ENCODE results near the gene HBS1L.

HBS1L gene

GRCh38 chr6:135013211-135013610 lies 41.4 kb downstream of the HBS1L start:
- no peak overlapping the region for H3K4me2 ChIP-seq (ENCODE audit: low read length)
- H3K9ac ChIP-seq (ENCODE audit: low read depth, low read length), result no peak overlapping the region
- peaks cover 19% of the 10 kb centered on the region for H3K4me1 ChIP-seq (ENCODE audit: control insufficient read depth, insufficient read depth, low read length)

DNA sequence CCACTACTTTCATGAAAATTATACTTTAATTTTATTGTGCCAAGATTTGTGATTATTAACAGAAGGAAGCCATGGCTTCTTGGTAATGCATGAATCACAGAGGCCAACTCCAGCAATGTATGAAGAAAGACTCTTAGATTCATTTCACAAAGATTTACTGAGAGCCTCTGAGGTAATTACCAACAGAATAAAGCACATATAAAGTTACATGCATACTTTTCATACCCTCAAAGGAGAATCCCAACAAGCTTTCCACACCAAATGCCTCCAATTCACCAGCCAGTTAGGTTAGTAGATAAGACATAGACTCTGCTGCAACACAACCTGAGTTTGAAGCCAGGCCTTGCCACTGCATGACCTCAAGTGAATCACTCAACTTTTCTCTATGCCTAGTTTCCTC lies 41.9 kb downstream of the HBS1L start:
- Histone ChIP-seq H3K9me3 (replicated peaks; ENCODE audit: low read length) (no peaks in the 10 kb centered on the region), H3K4me3 (ENCODE audit: low read length) (no peak overlapping the region), H3K4me1 (ENCODE audit: control insufficient read depth, insufficient read depth, low read length) (peaks cover 19% of the 10 kb centered on the region), H3K9ac (ENCODE audit: low read depth, low read length) (no peak overlapping the region), H3K27me3 (ENCODE audit: control insufficient read depth, insufficient read depth, low read length) (no peaks in the 10 kb centered on the region), H3K4me2 (ENCODE audit: low read length) (no peak overlapping the region), H3K36me3 (ENCODE audit: insufficient read depth, low read length) (peaks cover 3% of the 10 kb centered on the region)

More at GRCh38 chr6:135013211-135013610, 41.4 kb downstream of the HBS1L start:
- Histone ChIP-seq H3K36me3 (ENCODE audit: insufficient read depth, low read length) (peaks cover 3% of the 10 kb centered on the region), H3K9me3 (replicated peaks; ENCODE audit: low read length) (no peaks in the 10 kb centered on the region), H3K27me3 (ENCODE audit: control insufficient read depth, insufficient read depth, low read length) (no peaks in the 10 kb centered on the region), H3K4me3 (ENCODE audit: low read length) (no peak overlapping the region)

GRCh38 chr6:135012349-135012748 lies 42.3 kb downstream of the HBS1L start:
- H3K9ac ChIP-seq (ENCODE audit: low read depth, low read length), result no peak overlapping the region

DNA sequence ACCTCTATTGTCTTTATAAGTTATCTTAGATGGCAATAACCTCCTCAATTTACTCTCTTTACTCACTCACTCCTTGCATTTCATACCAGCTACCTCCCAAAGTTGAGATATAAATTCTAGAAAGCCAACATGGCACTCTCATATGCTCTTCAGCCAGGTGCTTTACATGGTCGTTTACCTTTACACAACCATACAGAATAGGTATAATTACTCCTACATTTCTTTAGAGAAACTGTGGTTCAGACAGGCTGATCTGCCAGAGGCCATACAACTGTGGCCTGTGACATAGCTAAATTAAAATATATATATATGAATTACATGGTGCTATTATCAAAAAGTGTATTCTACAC lies 45.7 kb downstream of the HBS1L start:
- no peak overlapping the region for H3K9ac ChIP-seq (ENCODE audit: low read depth, low read length)
- peaks cover 12% of the 10 kb centered on the region for H3K4me1 ChIP-seq (ENCODE audit: control insufficient read depth, insufficient read depth, low read length)
- no peaks in the 10 kb centered on the region for H3K9me3 ChIP-seq (replicated peaks; ENCODE audit: low read length)
- no peak overlapping the region for H3K4me2 ChIP-seq (ENCODE audit: low read length)
- no peak overlapping the region for H3K4me3 ChIP-seq (ENCODE audit: low read length)
- H3K36me3 ChIP-seq (ENCODE audit: insufficient read depth, low read length), result no peaks in the 10 kb centered on the region
- H3K27me3 ChIP-seq (ENCODE audit: control insufficient read depth, insufficient read depth, low read length), result no peaks in the 10 kb centered on the region

More at GRCh38 chr6:135012349-135012748, 42.3 kb downstream of the HBS1L start:
- Histone ChIP-seq H3K27me3 (ENCODE audit: control insufficient read depth, insufficient read depth, low read length) (no peaks in the 10 kb centered on the region), H3K9me3 (replicated peaks; ENCODE audit: low read length) (no peaks in the 10 kb centered on the region), H3K4me2 (ENCODE audit: low read length) (no peak overlapping the region), H3K4me3 (ENCODE audit: low read length) (no peak overlapping the region), H3K4me1 (ENCODE audit: control insufficient read depth, insufficient read depth, low read length) (peaks cover 19% of the 10 kb centered on the region), H3K36me3 (ENCODE audit: insufficient read depth, low read length) (peaks cover 3% of the 10 kb centered on the region)

DNA sequence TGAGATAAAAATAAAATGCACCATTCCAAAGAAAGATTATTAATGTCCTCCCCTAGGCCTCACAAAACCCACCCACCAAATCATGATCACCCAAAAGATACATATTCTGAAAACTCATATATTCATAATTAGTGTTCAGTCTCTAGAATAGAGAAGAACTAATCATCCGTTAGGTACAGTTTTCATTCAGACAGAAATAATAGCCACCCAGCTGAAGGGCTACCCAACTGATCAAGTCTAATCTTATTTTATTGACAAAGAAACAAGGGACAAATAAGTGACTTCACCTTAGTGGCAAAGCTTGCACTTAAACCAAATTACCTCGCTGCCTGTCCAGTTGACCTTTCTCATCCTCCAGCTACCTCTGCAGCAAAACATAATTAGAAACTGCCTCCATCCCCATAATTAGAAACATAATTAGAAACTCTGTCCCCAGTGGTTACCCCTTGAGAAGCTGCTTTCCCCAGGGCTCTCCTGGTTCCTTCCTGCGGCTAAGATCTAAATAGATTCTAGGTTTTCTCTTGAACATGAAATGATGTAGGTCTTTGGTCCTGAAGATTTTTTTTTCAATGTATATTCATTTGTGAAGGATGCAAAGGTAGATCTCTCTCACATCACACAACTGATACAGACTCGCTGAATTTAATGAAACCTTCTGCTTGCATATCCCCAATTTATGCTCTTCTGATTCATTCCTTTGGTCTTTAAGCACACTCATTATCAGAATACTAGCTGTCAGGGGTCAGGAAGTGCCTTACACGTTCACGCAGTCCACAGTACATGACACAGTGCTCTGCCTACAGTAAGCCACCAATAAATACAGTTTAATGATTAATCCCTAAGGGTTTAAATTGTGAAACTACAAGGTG lies 46.3 kb downstream of the HBS1L start:
- no peaks in the 10 kb centered on the region for H3K36me3 ChIP-seq (ENCODE audit: insufficient read depth, low read length)
- no peak overlapping the region for H3K9ac ChIP-seq (ENCODE audit: low read depth, low read length)
- H3K9me3 ChIP-seq (replicated peaks; ENCODE audit: low read length), result no peaks in the 10 kb centered on the region
- no peak overlapping the region for H3K4me3 ChIP-seq (ENCODE audit: low read length)
- no peak overlapping the region for H3K4me2 ChIP-seq (ENCODE audit: low read length)
- no peaks in the 10 kb centered on the region for H3K27me3 ChIP-seq (ENCODE audit: control insufficient read depth, insufficient read depth, low read length)
- peaks cover 9% of the 10 kb centered on the region for H3K4me1 ChIP-seq (ENCODE audit: control insufficient read depth, insufficient read depth, low read length)

DNA sequence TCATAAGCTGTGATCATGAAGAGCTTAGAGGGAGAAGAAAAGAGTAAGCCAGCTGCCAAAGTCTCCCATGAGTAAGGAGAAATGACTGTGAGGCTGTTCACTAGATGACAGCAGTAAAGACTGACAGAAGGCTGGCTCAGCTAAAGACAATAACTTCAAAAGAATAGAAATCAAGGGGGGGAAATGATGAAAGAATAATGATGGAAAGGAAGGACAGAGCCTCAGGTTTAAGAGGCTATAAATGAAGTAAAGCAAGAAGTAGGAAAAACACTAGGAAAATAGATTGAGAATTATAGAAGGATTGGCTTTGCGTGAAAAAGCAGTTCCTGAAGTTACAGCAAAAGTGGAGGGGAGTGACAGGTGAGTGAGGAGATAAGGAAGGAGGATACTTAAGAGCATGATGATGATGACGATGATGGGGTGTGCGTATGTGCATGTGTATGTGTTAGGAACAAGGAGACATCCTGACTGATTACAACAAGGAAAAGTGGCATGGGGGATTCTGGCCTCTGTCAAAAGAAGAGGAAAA lies 48.2 kb downstream of the HBS1L start:
- H3K4me3 ChIP-seq (ENCODE audit: low read length), result no peak overlapping the region
- H3K9ac ChIP-seq (ENCODE audit: low read depth, low read length), result no peak overlapping the region
- no peaks in the 10 kb centered on the region for H3K9me3 ChIP-seq (replicated peaks; ENCODE audit: low read length)
- no peak overlapping the region for H3K4me2 ChIP-seq (ENCODE audit: low read length)
- no peaks in the 10 kb centered on the region for H3K36me3 ChIP-seq (ENCODE audit: insufficient read depth, low read length)
- H3K4me1 ChIP-seq (ENCODE audit: control insufficient read depth, insufficient read depth, low read length), result no peaks in the 10 kb centered on the region
- H3K27me3 ChIP-seq (ENCODE audit: control insufficient read depth, insufficient read depth, low read length), result no peaks in the 10 kb centered on the region

DNA sequence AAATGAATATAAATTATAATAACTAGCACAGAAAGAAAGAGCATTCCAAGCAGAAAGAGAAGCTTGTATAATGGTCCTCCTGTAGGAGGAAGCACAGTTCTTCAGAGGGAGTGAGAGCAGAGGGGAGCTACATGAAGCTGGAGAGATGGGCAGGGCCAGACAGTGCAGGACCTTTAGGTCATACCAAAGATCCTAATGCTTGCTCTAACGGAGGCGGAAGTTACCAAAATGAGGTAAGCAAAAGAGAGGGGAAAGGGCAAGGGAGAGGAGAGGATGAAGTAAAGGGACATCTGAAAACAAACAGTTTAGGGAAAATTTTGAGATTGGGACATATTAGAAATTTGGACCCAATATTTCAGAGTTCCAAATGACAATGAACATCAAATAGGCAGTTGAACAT lies 50.2 kb downstream of the HBS1L start:
- H3K9me3 ChIP-seq (replicated peaks; ENCODE audit: low read length), result no peaks in the 10 kb centered on the region
- H3K27me3 ChIP-seq (ENCODE audit: control insufficient read depth, insufficient read depth, low read length), result no peaks in the 10 kb centered on the region
- no peak overlapping the region for H3K4me2 ChIP-seq (ENCODE audit: low read length)
- no peak overlapping the region for H3K9ac ChIP-seq (ENCODE audit: low read depth, low read length)
- H3K4me3 ChIP-seq (ENCODE audit: low read length), result no peak overlapping the region
- no peaks in the 10 kb centered on the region for H3K4me1 ChIP-seq (ENCODE audit: control insufficient read depth, insufficient read depth, low read length)
- no peaks in the 10 kb centered on the region for H3K36me3 ChIP-seq (ENCODE audit: insufficient read depth, low read length)

- Histone ChIP-seq H3K4me1 (ENCODE audit: control insufficient read depth, insufficient read depth, low read length) (no peaks in the 10 kb centered on the region), H3K4me2 (ENCODE audit: low read length) (no peak overlapping the region), H3K27me3 (ENCODE audit: control insufficient read depth, insufficient read depth, low read length) (no peaks in the 10 kb centered on the region), H3K4me3 (ENCODE audit: low read length) (no peak overlapping the region), H3K36me3 (ENCODE audit: insufficient read depth, low read length) (no peaks in the 10 kb centered on the region), H3K9ac (ENCODE audit: low read depth, low read length) (no peak overlapping the region), H3K9me3 (replicated peaks; ENCODE audit: low read length) (no peaks in the 10 kb centered on the region)
Observed at GRCh38 chr6:135002974-135003703, 51.5 kb downstream of the HBS1L start.

DNA sequence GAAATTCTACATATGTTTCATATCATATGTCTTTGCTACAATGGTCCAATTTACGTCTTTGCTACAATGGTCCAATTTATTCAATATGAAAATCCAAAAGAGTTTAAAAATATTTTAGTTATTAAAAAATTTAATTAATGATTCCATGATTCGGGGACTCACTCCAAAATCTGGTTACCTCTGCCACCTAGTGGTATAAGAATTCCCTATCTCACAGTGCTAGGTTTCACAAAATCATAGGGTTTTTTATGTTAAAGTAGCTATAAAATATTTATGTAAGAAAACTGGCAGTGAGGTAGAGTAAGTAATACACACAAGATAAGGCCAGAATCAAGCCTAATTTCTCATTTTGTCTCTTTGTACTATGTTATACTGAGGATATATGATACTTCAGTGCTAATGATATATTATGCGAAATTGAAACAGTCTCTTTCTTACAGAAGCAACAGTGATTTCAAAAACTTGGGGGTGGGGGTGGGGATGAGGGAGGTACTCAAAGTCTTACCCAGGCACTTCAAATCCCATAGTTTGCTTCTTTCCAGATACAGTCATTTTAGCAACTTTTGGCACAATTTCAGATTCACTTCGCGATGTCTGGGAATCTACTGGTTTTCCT lies 52.3 kb downstream of the HBS1L start:
- H3K4me3 ChIP-seq (ENCODE audit: low read length), result no peak overlapping the region
- no peak overlapping the region for H3K9ac ChIP-seq (ENCODE audit: low read depth, low read length)
- no peaks in the 10 kb centered on the region for H3K27me3 ChIP-seq (ENCODE audit: control insufficient read depth, insufficient read depth, low read length)
- no peak overlapping the region for H3K4me2 ChIP-seq (ENCODE audit: low read length)
- H3K4me1 ChIP-seq (ENCODE audit: control insufficient read depth, insufficient read depth, low read length), result no peaks in the 10 kb centered on the region
- H3K9me3 ChIP-seq (replicated peaks; ENCODE audit: low read length), result no peaks in the 10 kb centered on the region
- H3K36me3 ChIP-seq (ENCODE audit: insufficient read depth, low read length), result peaks cover 2% of the 10 kb centered on the region

GRCh38 chr6:134999107-134999506 lies 55.5 kb downstream of the HBS1L start:
- Histone ChIP-seq H3K9ac (ENCODE audit: low read depth, low read length) (no peak overlapping the region), H3K4me3 (ENCODE audit: low read length) (no peak overlapping the region)

DNA sequence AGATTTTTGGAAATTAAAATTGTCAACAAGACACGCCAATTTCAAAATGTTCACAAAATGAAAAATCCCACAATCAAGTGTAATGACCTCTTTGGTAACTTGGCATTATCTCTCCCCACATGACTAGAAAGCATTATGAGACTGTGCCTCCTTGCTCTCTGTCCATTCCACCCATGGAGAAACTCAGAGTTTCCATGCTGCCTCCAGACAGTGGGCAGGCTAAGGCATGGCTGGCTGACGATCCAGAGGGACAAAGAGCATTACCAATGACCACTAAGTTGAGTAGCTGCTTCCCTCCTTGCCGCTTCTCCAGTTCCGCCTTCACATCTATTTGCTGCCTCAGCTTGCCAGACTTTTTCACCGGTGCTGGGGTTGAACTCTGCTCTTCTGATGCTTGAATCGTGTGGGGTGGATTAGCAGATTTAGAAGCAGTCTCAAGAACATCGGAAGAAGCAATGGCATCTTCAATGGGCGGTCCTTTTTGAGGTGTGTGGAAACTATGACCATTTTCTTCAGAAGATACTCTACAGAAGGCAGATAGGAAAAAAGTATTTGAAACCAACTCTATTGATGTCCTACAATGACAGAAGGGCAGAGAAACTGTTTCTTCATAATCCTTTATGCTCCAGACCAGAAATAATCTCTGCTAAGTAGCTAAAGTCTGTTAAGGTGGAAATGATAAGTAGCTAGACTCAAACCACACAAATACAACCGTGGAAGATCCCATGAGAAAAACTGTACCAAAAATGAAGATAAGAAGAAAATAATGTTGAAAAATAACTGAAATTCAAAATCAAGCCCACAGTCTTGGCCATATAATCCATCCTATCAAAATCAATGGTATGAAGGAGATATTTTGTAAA lies 57.3 kb downstream of the HBS1L start:
- H3K4me3 ChIP-seq (ENCODE audit: low read length), result no peak overlapping the region
- H3K4me2 ChIP-seq (ENCODE audit: low read length), result no peak overlapping the region
- no peaks in the 10 kb centered on the region for H3K4me1 ChIP-seq (ENCODE audit: control insufficient read depth, insufficient read depth, low read length)
- no peaks in the 10 kb centered on the region for H3K9me3 ChIP-seq (replicated peaks; ENCODE audit: low read length)
- no peaks in the 10 kb centered on the region for H3K27me3 ChIP-seq (ENCODE audit: control insufficient read depth, insufficient read depth, low read length)
- H3K36me3 ChIP-seq (ENCODE audit: insufficient read depth, low read length), result peaks cover 25% of the 10 kb centered on the region
- no peak overlapping the region for H3K9ac ChIP-seq (ENCODE audit: low read depth, low read length)

More at GRCh38 chr6:134999107-134999506, 55.5 kb downstream of the HBS1L start:
- Histone ChIP-seq H3K36me3 (ENCODE audit: insufficient read depth, low read length) (peaks cover 18% of the 10 kb centered on the region), H3K27me3 (ENCODE audit: control insufficient read depth, insufficient read depth, low read length) (no peaks in the 10 kb centered on the region), H3K9me3 (replicated peaks; ENCODE audit: low read length) (no peaks in the 10 kb centered on the region), H3K4me2 (ENCODE audit: low read length) (no peak overlapping the region), H3K4me1 (ENCODE audit: control insufficient read depth, insufficient read depth, low read length) (no peaks in the 10 kb centered on the region)
